ENCODE results near the gene CLDN16. TPM values are rescaled to one million over a fixed set of nuclear protein-coding genes. Genes with fewer than 3 reads are reported as not detected.

The CLDN16 gene
- total and polyA plus RNA-seq, 9 donors, result 0.06 to 5.2 (median 0.25) TPM; not detected in 2

DNA sequence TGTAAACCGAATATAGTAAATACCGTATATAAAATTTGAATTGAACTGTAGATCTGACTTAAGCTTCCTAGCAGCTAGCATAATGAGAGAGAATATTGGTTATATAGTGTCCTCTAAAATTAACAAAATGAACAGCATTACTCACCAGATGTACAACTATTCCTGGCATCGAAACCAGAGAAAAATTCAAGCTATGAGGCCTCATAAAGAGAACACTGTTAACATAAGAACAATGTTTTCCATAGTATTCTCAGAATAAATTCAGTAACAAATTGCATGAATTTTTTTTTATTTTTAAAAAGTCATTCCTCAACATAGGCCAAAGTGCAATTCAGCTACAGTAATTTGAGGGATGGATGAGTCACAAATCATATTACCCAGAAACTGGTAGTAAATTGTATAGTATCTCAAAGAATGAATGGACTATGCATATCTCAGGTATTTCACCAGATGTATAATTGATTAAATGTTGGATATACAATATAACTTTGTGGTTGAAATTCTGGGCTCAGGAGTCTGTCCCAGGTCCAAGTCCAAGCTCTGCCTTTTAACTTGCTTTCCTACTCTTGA lies 56.7 kb downstream of the CLDN16 start:
- TF ChIP-seq POLR2A (IDR thresholded peaks at IDR 0.05) (no peak), EP300 (IDR thresholded peaks at IDR 0.05) (no peak), CTCF (IDR thresholded peaks at IDR 0.05) (no peak)
- no peak overlapping the region for H3K4me3 ChIP-seq
- no peaks in the 10 kb centered on the region for H3K9me3 ChIP-seq
- intact Hi-C loops (cut with DNase I), result no loop called here
- no peaks in the 10 kb centered on the region for H3K27me3 ChIP-seq
- H3K36me3 ChIP-seq, result no peaks in the 10 kb centered on the region
- H3K4me1 ChIP-seq (ENCODE audit: insufficient read depth), result no peaks in the 10 kb centered on the region
- no peak overlapping the region for H3K27ac ChIP-seq
- WGBS, 3 donors, result 92 to 96% (median 94%) methylated on average over 3 of the region's 3 CpGs
- no peak for DNase-seq

DNA sequence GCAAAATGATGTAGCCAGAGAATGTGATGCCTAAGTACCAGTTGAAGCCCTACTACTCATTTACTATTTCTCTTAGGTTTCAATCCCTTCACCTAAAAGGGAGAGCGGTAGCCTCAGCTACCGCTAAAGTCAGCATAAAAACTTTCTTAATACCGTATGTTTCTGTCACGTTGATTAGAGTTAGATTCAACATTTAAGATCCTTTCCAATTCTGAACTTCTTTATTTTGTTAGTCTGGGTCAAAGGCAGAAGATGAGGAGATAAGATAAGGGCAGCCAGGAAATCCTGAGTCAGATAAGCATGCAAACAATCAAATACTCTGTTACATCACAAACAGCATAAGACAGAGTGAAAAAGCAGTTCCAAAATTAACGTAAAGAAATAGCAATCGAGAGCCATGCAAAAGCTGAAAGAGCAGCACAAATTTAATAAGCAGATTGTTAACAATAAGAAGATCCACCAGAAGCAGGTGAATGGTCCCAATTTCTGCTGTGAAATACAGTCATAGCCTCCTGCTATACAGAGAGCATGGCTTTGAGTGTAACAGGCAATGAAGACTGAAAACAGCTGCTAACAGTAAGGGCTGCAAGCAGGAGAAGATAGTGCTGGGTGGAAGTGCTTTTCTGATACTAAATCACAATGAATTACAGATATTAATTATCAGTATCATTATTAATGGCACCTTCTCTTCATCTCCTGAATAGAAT lies 58.8 kb downstream of the CLDN16 start:
- Histone ChIP-seq H3K27ac (no peak overlapping the region), H3K36me3 (no peaks in the 10 kb centered on the region), H3K4me3 (no peak overlapping the region), H3K27me3 (no peaks in the 10 kb centered on the region), H3K4me1 (ENCODE audit: insufficient read depth) (no peaks in the 10 kb centered on the region), H3K9me3 (no peaks in the 10 kb centered on the region)
- 64 to 73% (median 69%) methylated on average over 6 of the region's 6 CpGs for WGBS, 3 donors
- intact Hi-C loops (cut with DNase I), result no loop called here
- TF ChIP-seq POLR2A (IDR thresholded peaks at IDR 0.05) (no peak), EP300 (IDR thresholded peaks at IDR 0.05) (no peak), CTCF (IDR thresholded peaks at IDR 0.05) (no peak)
- no peak for DNase-seq

- Histone ChIP-seq H3K27me3 (no peaks in the 10 kb centered on the region), H3K9me3 (no peaks in the 10 kb centered on the region), H3K4me3 (no peak overlapping the region), H3K36me3 (no peaks in the 10 kb centered on the region), H3K4me1 (ENCODE audit: insufficient read depth) (no peaks in the 10 kb centered on the region), H3K27ac (no peak overlapping the region)
- 50 to 57% (median 52%) methylated on average over 2 of the region's 2 CpGs for WGBS, 3 donors
- no peak for TF ChIP-seq CTCF (IDR thresholded peaks at IDR 0.05)
- TF ChIP-seq EP300 (IDR thresholded peaks at IDR 0.05), result no peak
- TF ChIP-seq POLR2A (IDR thresholded peaks at IDR 0.05), result no peak
- intact Hi-C loops (cut with DNase I), result no loop called here
- DNase-seq, result no peak
These were observed 60.3 kb downstream of the CLDN16 start for GRCh38 chr3:190448256-190448655.

GRCh38 chr3:190449801-190450200 lies 61.8 kb downstream of the CLDN16 start, which contains the start of gene TMEM207:
TSS of gene TMEM207 (minus strand) at chr3:190449901. CDS start at chr3:190449809, 92 bp downstream.
- 89 to 93% (median 92%) methylated on average over 1 of the region's 1 CpG for WGBS, 3 donors
- intact Hi-C loops (cut with DNase I), result no loop called here

More at GRCh38 chr3:190449801-190450200, 61.8 kb downstream of the CLDN16 start, which contains the start of gene TMEM207:
- Histone ChIP-seq H3K4me1 (ENCODE audit: insufficient read depth) (no peaks in the 10 kb centered on the region), H3K4me3 (no peak within 1 kb of the TSS), H3K27me3 (no peaks in the 10 kb centered on the region), H3K27ac (no peak within 1 kb of the TSS), H3K36me3 (no peaks in the 10 kb centered on the region), H3K9me3 (no peaks in the 10 kb centered on the region)
- no peak for DNase-seq
- no peak for TF ChIP-seq EP300 (IDR thresholded peaks at IDR 0.05)
- TF ChIP-seq POLR2A (IDR thresholded peaks at IDR 0.05), result no peak
- no peak for TF ChIP-seq CTCF (IDR thresholded peaks at IDR 0.05)

Data from ovary (tissue), 9 donors.